Endothelial cell of umbilical vein (primary cell): ENCODE results near the gene SURF6. TPM values are rescaled to one million over a fixed set of nuclear protein-coding genes. Genes with fewer than 3 reads are reported as not detected.

ENCODE experiments used
- BruUV-seq: library from RNA; stranded (reverse); fragments of 400-500 nt; replicated peaks from 2 replicates; lab custom pipeline; 2021; lab: Mats Ljungman, UMichigan
- CTCF ChIA-PET: fragments of 300-600, 350-600 bp; sonication (Branson Sonifier 250); formaldehyde crosslinking; loops from one replicate; lab custom pipeline; 2021; ENCODE audit warnings: antibody characterized with exemption, inconsistent platforms; lab: Charles Lee
- POLR2A ChIA-PET: fragments of 300-600, 350-600 bp; sonication (Branson Sonifier 250); formaldehyde crosslinking; loops from one replicate; lab custom pipeline; 2021; ENCODE audit warnings: antibody characterized with exemption, inconsistent platforms; lab: Charles Lee
- DNase-seq: peaks from one replicate; pipeline ENCODE4 v3.0.0-alpha.2; 2011; ENCODE audit warnings: low read depth, low spot score
- FAIRE-seq: peaks from 2 replicates; lab custom pipeline; 2011; peaks lifted over from hg19 to GRCh38; lab: Jason Lieb, UNC
- H2AFZ ChIP-seq: 2 replicates; pipeline ENCODE4 v1.6.0; 2012; ENCODE audit warnings: low read depth, low read length, control low read depth, inconsistent platforms
- H3K27ac ChIP-seq: 2 replicates; pipeline ENCODE4 v1.5.1; 2011; ENCODE audit warnings: low read depth, mild to moderate bottlenecking, control low read depth, low read length, moderate library complexity; ENCODE audit not compliant: insufficient read depth
- H3K27me3 ChIP-seq, 2 experiments: 2 replicates each; pipeline versions ENCODE4 v1.6.0 to v1.6.1; 2011; ENCODE audit warnings: low read length in 2 of 2, mixed read lengths in 1 of 2; ENCODE audit not compliant: control insufficient read depth in 2 of 2, insufficient read depth in 2 of 2
- H3K36me3 ChIP-seq, 2 experiments: 2 replicates in 1 of 2; 3 replicates in 1 of 2; pipeline ENCODE4 v1.5.1; 2011; ENCODE audit warnings: low read length in 2 of 2, mild to moderate bottlenecking in 1 of 2, moderate library complexity in 1 of 2; ENCODE audit not compliant: control insufficient read depth in 2 of 2, insufficient read depth in 2 of 2; ENCODE audit errors: extremely low read depth in 1 of 2
- H3K4me1 ChIP-seq: 3 replicates; pipeline ENCODE4 v1.5.1; 2011; ENCODE audit warnings: mild to moderate bottlenecking, low read length; ENCODE audit not compliant: control insufficient read depth, insufficient read depth; ENCODE audit errors: extremely low read depth
- H3K4me2 ChIP-seq: 2 replicates; pipeline ENCODE4 v1.6.1; 2011; ENCODE audit warnings: low read length, control low read depth, mixed read lengths; ENCODE audit not compliant: insufficient read depth
- H3K4me3 ChIP-seq, 3 experiments: fragments of 200-600 bp in 1 of 3; sonication (generic), shearing (Covaris generic) in 1 of 3; replicated peaks in 1 of 3; 2 replicates each; pipeline ENCODE4 v1.5.1; 2011 to 2016; ENCODE audit warnings: control low read depth in 3 of 3, low read length in 3 of 3, mild to moderate bottlenecking in 2 of 3, inconsistent platforms in 1 of 3, low read depth in 1 of 3, moderate library complexity in 1 of 3; ENCODE audit not compliant: insufficient read depth in 1 of 3
- H3K79me2 ChIP-seq: 2 replicates; pipeline ENCODE4 v1.6.0; 2012; ENCODE audit warnings: low read length, inconsistent platforms; ENCODE audit not compliant: control insufficient read depth, insufficient read depth
- H3K9ac ChIP-seq: replicated peaks from 2 replicates; pipeline ENCODE3; 2011; ENCODE audit warnings: low read length, control low read depth; ENCODE audit not compliant: insufficient read depth; ENCODE audit errors: extremely low read depth
- H3K9me1 ChIP-seq: replicated peaks from 3 replicates; pipeline ENCODE4 v1.6.0; 2011; ENCODE audit warnings: mild to moderate bottlenecking, low read length; ENCODE audit not compliant: control insufficient read depth, insufficient read depth; ENCODE audit errors: extremely low read depth
- H3K9me3 ChIP-seq: replicated peaks from 2 replicates; pipeline ENCODE4 v1.5.1; 2012; ENCODE audit warnings: low read length, inconsistent platforms; ENCODE audit not compliant: control insufficient read depth, insufficient read depth
- H4K20me1 ChIP-seq: replicated peaks from 2 replicates; pipeline ENCODE3; 2011; ENCODE audit warnings: mild to moderate bottlenecking, low read length; ENCODE audit not compliant: control insufficient read depth, insufficient read depth; ENCODE audit errors: extremely low read depth
- CTCF ChIP-seq, 2 donors: IDR thresholded peaks; 1 replicate in 1 of 2; 2 replicates in 1 of 2; pipeline ENCODE4 v1.5.1; 2011; ENCODE audit warnings: low read length in 2 of 2, mild to moderate bottlenecking in 2 of 2, moderate library complexity in 2 of 2, control low read depth in 1 of 2, inconsistent platforms in 1 of 2, low read depth in 1 of 2; ENCODE audit not compliant: insufficient read depth in 1 of 2; ENCODE audit errors: extremely low read depth in 1 of 2
- EZH2 ChIP-seq: IDR thresholded peaks from 2 replicates; pipeline ENCODE4 v1.6.1; 2012; ENCODE audit warnings: borderline replicate concordance, low read depth, mild to moderate bottlenecking, moderate library complexity, low read length, inconsistent platforms; ENCODE audit not compliant: severe bottlenecking
- FOS ChIP-seq: IDR thresholded peaks from 2 replicates; pipeline ENCODE4 v1.6.1; 2011; ENCODE audit warnings: mild to moderate bottlenecking, low read length, moderate library complexity, borderline replicate concordance; ENCODE audit not compliant: insufficient read depth
- GATA2 ChIP-seq: IDR thresholded peaks from 2 replicates; pipeline ENCODE4 v1.7.0; 2011; ENCODE audit warnings: low read depth, mild to moderate bottlenecking, moderate library complexity, mixed read lengths, low read length; ENCODE audit not compliant: insufficient read length, insufficient read depth
- JUN ChIP-seq: IDR thresholded peaks from 2 replicates; pipeline ENCODE4 v1.6.1; 2011; ENCODE audit warnings: borderline replicate concordance, low read depth; ENCODE audit not compliant: insufficient read length, insufficient read depth
- MAX ChIP-seq: IDR thresholded peaks from 2 replicates; pipeline ENCODE4 v1.6.1; 2011; ENCODE audit not compliant: insufficient read depth, insufficient read length
- MYC ChIP-seq: IDR thresholded peaks from one replicate; pipeline ENCODE4 v1.6.1; 2011; ENCODE audit warnings: mild to moderate bottlenecking, low read depth, low read length
- POLR2A ChIP-seq: IDR thresholded peaks from 2 replicates; pipeline ENCODE4 v1.6.1; 2012; ENCODE audit warnings: low read depth, mild to moderate bottlenecking, control low read depth, low read length
- POLR2AphosphoS5 ChIP-seq: IDR thresholded peaks from 2 replicates; pipeline ENCODE4 v1.6.1; 2012; ENCODE audit warnings: low read depth, mild to moderate bottlenecking, control low read depth, low read length, moderate library complexity; ENCODE audit not compliant: insufficient read depth
- dilution Hi-C: fragments of 300-500 bp; cut with MboI; formaldehyde crosslinking; loops from one replicate; pipeline ENCODE4 v1.15.0; 2019; ENCODE audit warnings: low sequenced_read_pairs; ENCODE audit not compliant: extremely low pct_ligation_motif_present
- intact Hi-C: fragments of 100-400 bp; cut with micrococcal nuclease; formaldehyde crosslinking; loops from one replicate; pipeline ENCODE4 v1.10.0; 2022
- polyA plus RNA-seq, 4 experiments: library from polyadenylated mRNA; depleted of rRNA in 3 of 4; stranded (reverse) in 3 of 4; unstranded in 1 of 4; fragments of >200 nt; gene quantifications; 2 replicates each; pipeline versions ENCODE4 v1.2.1 to v1.2.3, GENCODE V29; 2011 to 2012; ENCODE audit warnings: missing spikeins in 1 of 4
- total RNA-seq: library from RNA; stranded (reverse); gene quantifications from 2 replicates; pipeline ENCODE4 v1.2.3, GENCODE V29; 2021

Gene SURF6
- total and polyA plus RNA-seq, 2 donors (not counting 3 experiments of a cell fraction or from before 2014, with no cell fraction given): 4.9 to 16.0 TPM

- H3K9me1 ChIP-seq: no peaks in the 10 kb centered on the region
- H3K27me3 ChIP-seq: no peaks in the 10 kb centered on the region
- H3K4me3 ChIP-seq: no peak overlapping the region
- peak overlapping the region; percentile 1 for H3K27ac ChIP-seq
- peaks cover 21 to 63% of the 10 kb centered on the region in 2 experiments for H3K36me3 ChIP-seq
- no peak overlapping the region for H3K9ac ChIP-seq
- peaks cover 15% of the 10 kb centered on the region for H3K4me1 ChIP-seq
- no TSS peak for BruUV-seq
- POLR2A ChIA-PET: interaction anchor here (1.5 kb wide), 1 partner anchor 18 kb away, joined by 3 read pairs; no protein-coding TSS in a partner anchor
- no peak overlapping the region for H2AFZ ChIP-seq
- intact Hi-C loops: no loop called here
- TF ChIP-seq MYC (no peak), JUN (peak; percentile 7), EZH2 (no peak)
- CTCF ChIA-PET: interaction anchor here (1.0 to 1.1 kb wide), 2 partner anchors 8 to 20 kb away, joined by 3 read pairs; partner anchors contain the start of genes MED22, RPL7A and STKLD1
- peak overlapping the region; percentile 9 for H3K4me2 ChIP-seq
- H3K9me3 ChIP-seq: no peaks in the 10 kb centered on the region
- DNase-seq (peak; percentile 29), FAIRE-seq (peak; percentile 87)
- dilution Hi-C loops: no loop called here
- H3K79me2 ChIP-seq: peaks cover 86% of the 10 kb centered on the region
- no peaks in the 10 kb centered on the region for H4K20me1 ChIP-seq
These were observed 32.4 kb upstream of the SURF6 start for GRCh38 chr9:133368249-133368881.

GRCh38 chr9:133367778-133368177 lies 31.8 kb upstream of the SURF6 start:
- peaks cover 80% of the 10 kb centered on the region for H3K79me2 ChIP-seq
- FAIRE-seq (no peak), DNase-seq (no peak)
- no TSS peak for BruUV-seq
- no peak overlapping the region for H3K9ac ChIP-seq
- peaks cover 24 to 65% of the 10 kb centered on the region in 2 experiments for H3K36me3 ChIP-seq
- peaks cover 15% of the 10 kb centered on the region for H3K4me1 ChIP-seq
- POLR2A ChIA-PET: interaction anchor here (1.5 kb wide), 1 partner anchor 17 kb away, joined by 3 read pairs; no protein-coding TSS in a partner anchor
- dilution Hi-C loops (no loop called here), intact Hi-C loops (no loop called here)
- no peak overlapping the region for H3K4me3 ChIP-seq
- H3K9me3 ChIP-seq: no peaks in the 10 kb centered on the region
- H3K9me1 ChIP-seq: no peaks in the 10 kb centered on the region
- no peaks in the 10 kb centered on the region for H3K27me3 ChIP-seq
- H4K20me1 ChIP-seq: no peaks in the 10 kb centered on the region
- H2AFZ ChIP-seq: no peak overlapping the region
- no peak overlapping the region for H3K4me2 ChIP-seq
- H3K27ac ChIP-seq: no peak overlapping the region
- TF ChIP-seq MYC (no peak), MAX (no peak), JUN (no peak), FOS (no peak), CTCF (IDR thresholded peaks at IDR 0.05; ENCODE audit: extremely low read depth in 1 of 2, insufficient read depth in 1 of 2, low read depth in 1 of 2, low read length in 2 of 2) (no peak), POLR2AphosphoS5 (no peak), GATA2 (no peak), POLR2A (no peak), EZH2 (no peak)
- CTCF ChIA-PET: interaction anchor here (1.1 kb wide), 1 partner anchor 9 kb away, joined by 3 read pairs; the partner anchor contains the start of gene STKLD1
